GM12878 (cell line): ENCODE measurements around the gene HIF3A. TPM values are rescaled to one million over a fixed set of nuclear protein-coding genes. Genes with fewer than 3 reads are reported as not detected.

Experiments
- ATAC-seq: fragments of 200-7000 bp; cut with Tn5 transposase; 3 replicates; pipeline ENCODE4 v1.9.1; 2020; ENCODE audit warnings: mild to moderate bottlenecking, moderate library complexity
- BruUV-seq: library from RNA; stranded (reverse); fragments of 400-500 nt; replicated peaks from 2 replicates; lab custom pipeline; 2021; lab: Mats Ljungman, UMichigan
- CTCF ChIA-PET: fragments of 300-600 bp; sonication (Branson Sonifier 250); formaldehyde crosslinking; extraction: SDS; loops from one replicate; lab custom pipeline; 2021; ENCODE audit warnings: inconsistent platforms; lab: Yijun Ruan, JAX
- POLR2A ChIA-PET: fragments of 350-600 bp; formaldehyde crosslinking; extraction: SDS; loops from one replicate; lab custom pipeline; 2021; ENCODE audit warnings: inconsistent platforms; lab: Charles Lee
- RAD21 ChIA-PET: fragments of 300-600 bp; sonication (Branson Sonifier 250); formaldehyde crosslinking; loops from one replicate; lab custom pipeline; 2023; ENCODE audit warnings: antibody characterized with exemption; ENCODE audit not compliant: unreplicated experiment; lab: Charles Lee
- SMC1A ChIA-PET: fragments of 300-600 bp; sonication (Branson Sonifier 250); formaldehyde crosslinking; loops from one replicate; lab custom pipeline; 2023; ENCODE audit not compliant: unreplicated experiment, uncharacterized antibody; lab: Charles Lee
- DNase-seq: peaks from one replicate; pipeline ENCODE4 v3.0.0-alpha.2; 2011; ENCODE audit warnings: low read depth, low spot score
- FAIRE-seq: peaks from 3 replicates; lab custom pipeline; 2011; peaks lifted over from hg19 to GRCh38; lab: Jason Lieb, UNC
- H2AFZ ChIP-seq: 2 replicates; pipeline ENCODE4 v1.6.0; 2011; ENCODE audit warnings: low read depth, low read length, control low read depth; ENCODE audit not compliant: control insufficient read depth
- H3K27ac ChIP-seq: 2 replicates; pipeline ENCODE4 v1.5.1; 2011; ENCODE audit warnings: control low read depth; ENCODE audit not compliant: control insufficient read depth, insufficient read depth
- H3K27me3 ChIP-seq, 2 experiments: replicated peaks in 1 of 2; 2 replicates each; pipeline versions ENCODE4 v1.6.0 to v1.6.1; 2011; ENCODE audit warnings: low read length in 1 of 2; ENCODE audit not compliant: control insufficient read depth in 2 of 2, insufficient read depth in 2 of 2
- H3K36me3 ChIP-seq, 2 experiments: 2 replicates each; pipeline ENCODE4 v1.5.1; 2011; ENCODE audit warnings: low read length in 1 of 2; ENCODE audit not compliant: control insufficient read depth in 2 of 2, insufficient read depth in 2 of 2
- H3K4me1 ChIP-seq: 2 replicates; pipeline ENCODE4 v1.6.1; 2011; ENCODE audit warnings: mild to moderate bottlenecking, low read length, moderate library complexity, mixed read lengths; ENCODE audit not compliant: control insufficient read depth, insufficient read depth
- H3K4me2 ChIP-seq: 2 replicates; pipeline ENCODE4 v1.6.0; 2011; ENCODE audit warnings: control low read depth; ENCODE audit not compliant: control insufficient read depth, insufficient read depth
- H3K4me3 ChIP-seq: fragments of 200-600 bp; sonication (generic); 2 replicates; pipeline ENCODE4 v1.5.1; 2016
- H3K79me2 ChIP-seq: 2 replicates; pipeline ENCODE4 v1.6.0; 2011; ENCODE audit warnings: low read length; ENCODE audit not compliant: control insufficient read depth, insufficient read depth
- H3K9ac ChIP-seq: 2 replicates; pipeline ENCODE4 v1.8.0; 2011; ENCODE audit warnings: low read length, control low read depth, mixed read lengths; ENCODE audit not compliant: control insufficient read depth, insufficient read depth
- H3K9me3 ChIP-seq: replicated peaks from 3 replicates; pipeline ENCODE4 v1.5.1; 2011; ENCODE audit warnings: mild to moderate bottlenecking, low read length; ENCODE audit not compliant: control insufficient read depth, insufficient read depth
- H4K20me1 ChIP-seq: 2 replicates; pipeline ENCODE4 v1.6.0; 2011; ENCODE audit not compliant: control insufficient read depth, insufficient read depth
- BACH1 ChIP-seq: fragments of 450-650 bp; IDR thresholded peaks from 2 replicates; pipeline ENCODE4 v1.6.1; 2017; ENCODE audit warnings: mild to moderate bottlenecking, borderline replicate concordance
- BCL11A ChIP-seq: IDR thresholded peaks from 2 replicates; pipeline ENCODE4 v1.6.1; 2011; ENCODE audit warnings: low read depth, low read length
- E2F4 ChIP-seq: IDR thresholded peaks from 2 replicates; pipeline ENCODE4 v1.6.1; 2012; ENCODE audit warnings: low read depth, low read length, improper control_type of control experiment
- ESRRA ChIP-seq: IDR thresholded peaks from 2 replicates; pipeline ENCODE4 v1.6.1; 2012; ENCODE audit warnings: mild to moderate bottlenecking, low read length, improper control_type of control experiment
- MLLT1 ChIP-seq: fragments of 450-650 bp; IDR thresholded peaks from 2 replicates; pipeline ENCODE4 v1.6.1; 2016; ENCODE audit warnings: mild to moderate bottlenecking
- SRF ChIP-seq, 2 experiments: IDR thresholded peaks; 2 replicates each; pipeline ENCODE4 v1.6.1; 2011; ENCODE audit warnings: low read depth in 2 of 2, low read length in 2 of 2, mild to moderate bottlenecking in 1 of 2, moderate library complexity in 1 of 2
- USF2 ChIP-seq: IDR thresholded peaks from 2 replicates; pipeline ENCODE4 v1.6.1; 2011; ENCODE audit warnings: low read depth, low read length, improper control_type of control experiment, borderline replicate concordance
- WGBS: methylation state at CpG from one replicate; pipeline ENCODE4 v1.1.6; 2016; ENCODE audit warnings: low lambda C conversion rate; ENCODE audit not compliant: insufficient replicate concordance, insufficient coverage; ENCODE audit errors: missing lambda C conversion rate; 5-methylcytosine and 5-hydroxymethylcytosine counted together
- in situ Hi-C: fragments of 300-500 bp; cut with MboI; formaldehyde crosslinking; loops from 9 replicates; pipeline ENCODE4 v1.14.3; 2018; ENCODE audit warnings: mixed read lengths
- intact Hi-C: fragments of 100-400 bp; cut with micrococcal nuclease; formaldehyde crosslinking; loops from one replicate; pipeline ENCODE4 v1.14.2; 2022; ENCODE audit not compliant: unreplicated experiment
- polyA plus RNA-seq, 11 experiments: library from polyadenylated mRNA; depleted of rRNA in 4 of 11; unstranded in 6 of 11; stranded (reverse) in 5 of 11; fragments of >200 nt; fragmentation: Nextera tagmentation in 4 of 11; fragmentation: Illumina TruSeq in 1 of 11; extraction: Ambion mirVana in 4 of 11; extraction: Trizol in 1 of 11; gene quantifications; 1 replicate in 1 of 11; 2 replicates in 10 of 11; pipeline versions ENCODE4 v1.2.1 to v1.2.3, GENCODE V29; 2011 to 2016; ENCODE audit warnings: inconsistent platforms in 2 of 11, missing spikeins in 2 of 11, low read depth in 1 of 11
- total RNA-seq, 4 experiments: library from RNA; depleted of rRNA in 3 of 4; stranded (reverse); fragments of >200 nt in 3 of 4; fragmentation: Illumina TruSeq in 1 of 4; extraction: Trizol in 1 of 4; gene quantifications; 2 replicates each; pipeline versions ENCODE4 v1.2.1 to v1.2.3, GENCODE V29; 2013 to 2021

Gene HIF3A
- total and polyA plus RNA-seq, 10 of the 15 experiments (the other 5 are each of a cell fraction or from before 2014, with no cell fraction given) = 0.03 to 0.20 (median 0.06) TPM; not detected in 5

- H3K4me2 ChIP-seq = no peak overlapping the region
- ChIA-PET CTCF (interaction anchor here (0.7 to 1.3 kb wide), 2 partner anchors 15 to 16 kb away, joined by 3 read pairs; no protein-coding TSS in a partner anchor), POLR2A (no interaction called here), SMC1A (interaction anchor here (0.6 kb wide), 1 partner anchor 1719 kb away, joined by 3 read pairs; no protein-coding TSS in a partner anchor), RAD21 (no interaction called here)
- no peaks in the 10 kb centered on the region; a peak in 1 of 4 replicates for H3K27me3 ChIP-seq
- no peak overlapping the region for H3K4me3 ChIP-seq
- no TSS peak for BruUV-seq
- H3K36me3 ChIP-seq = no peaks in the 10 kb centered on the region
- 10% methylated on average over 5 of the region's 5 CpGs for WGBS
- ATAC-seq (no peak), DNase-seq (no peak), FAIRE-seq (no peak)
- H3K9ac ChIP-seq = no peak overlapping the region
- no peaks in the 10 kb centered on the region for H4K20me1 ChIP-seq
- H3K4me1 ChIP-seq = no peaks in the 10 kb centered on the region
- intact Hi-C loops = no loop called here
- H3K9me3 ChIP-seq = no peaks in the 10 kb centered on the region
- TF ChIP-seq USF2 (no peak), SRF (IDR thresholded peaks at IDR 0.05; ENCODE audit: low read depth in 2 of 2, low read length in 2 of 2) (no peak)
- no peak overlapping the region for H2AFZ ChIP-seq
- H3K27ac ChIP-seq = no peak overlapping the region
- in situ Hi-C loops = no loop called here
- H3K79me2 ChIP-seq = no peaks in the 10 kb centered on the region
Observed at GRCh38 chr19:46295401-46296201, 1.2 kb upstream of the HIF3A start.

- no peaks in the 10 kb centered on the region for H3K4me1 ChIP-seq
- no peaks in the 10 kb centered on the region for H3K9me3 ChIP-seq
- no peaks in the 10 kb centered on the region for H4K20me1 ChIP-seq
- no peaks in the 10 kb centered on the region for H3K36me3 ChIP-seq
- 0% methylated on average over 2 of the region's 3 CpGs for WGBS
- ChIA-PET POLR2A (no interaction called here), SMC1A (no interaction called here), CTCF (interaction anchor here (0.7 kb wide), 1 partner anchor 16 kb away, joined by 3 read pairs; no protein-coding TSS in a partner anchor), RAD21 (no interaction called here)
- FAIRE-seq (no peak), ATAC-seq (no peak), DNase-seq (no peak)
- no peak overlapping the region for H3K4me2 ChIP-seq
- TF ChIP-seq E2F4 (no peak), ESRRA (no peak), MLLT1 (no peak), BCL11A (no peak), BACH1 (no peak)
- no peaks in the 10 kb centered on the region for H3K79me2 ChIP-seq
- H3K27me3 ChIP-seq = no peaks in the 10 kb centered on the region; a peak in 1 of 4 replicates
- intact Hi-C loops = no loop called here
- BruUV-seq = no TSS peak
- H3K9ac ChIP-seq = no peak overlapping the region
- no peak overlapping the region for H3K27ac ChIP-seq
- no peak overlapping the region for H3K4me3 ChIP-seq
- in situ Hi-C loops = no loop called here
- no peak overlapping the region for H2AFZ ChIP-seq
Observed at GRCh38 chr19:46296202-46296480, 701 bp upstream of the HIF3A start.
